MCF 10A (cell line): ENCODE data around the gene DPH1. TPM values are rescaled to one million over a fixed set of nuclear protein-coding genes. Genes with fewer than 3 reads are reported as not detected.

Experiments
- BruUV-seq: library from RNA; stranded (reverse); fragments of 400-500 nt; replicated peaks from 2 replicates; lab custom pipeline; 2021; lab: Mats Ljungman, UMichigan
- CTCF ChIA-PET: fragments of 300-600 bp; sonication (Branson Sonifier 250); formaldehyde crosslinking; extraction: SDS; loops from one replicate; lab custom pipeline; 2021; ENCODE audit warnings: antibody characterized with exemption, inconsistent platforms; lab: Yijun Ruan, JAX
- POLR2A ChIA-PET: fragments of 300-600, 350-650 bp; sonication (Branson Sonifier 250); formaldehyde crosslinking; extraction: SDS; loops from one replicate; lab custom pipeline; 2020; ENCODE audit warnings: antibody characterized with exemption, inconsistent platforms; lab: Yijun Ruan, JAX
- DNase-seq: peaks from one replicate; pipeline ENCODE4 v3.0.0-alpha.2; 2018; ENCODE audit not compliant: unreplicated experiment
- H3K27ac Mint-ChIP-seq: one replicate; pipeline ENCODE4 v1.8.0; 2022; ENCODE audit warnings: mild to moderate bottlenecking, low read depth, mixed read lengths; ENCODE audit not compliant: unreplicated experiment
- H3K27me3 Mint-ChIP-seq: one replicate; pipeline ENCODE4 v1.8.0; 2022; ENCODE audit warnings: mixed read lengths; ENCODE audit not compliant: insufficient read depth, unreplicated experiment
- H3K36me3 Mint-ChIP-seq: one replicate; pipeline ENCODE4 v1.8.0; 2022; ENCODE audit warnings: mild to moderate bottlenecking, moderate library complexity, mixed read lengths; ENCODE audit not compliant: insufficient read depth, unreplicated experiment
- H3K4me1 Mint-ChIP-seq: one replicate; pipeline ENCODE4 v1.8.0; 2022; ENCODE audit warnings: mixed read lengths; ENCODE audit not compliant: insufficient read depth, unreplicated experiment
- H3K4me3 Mint-ChIP-seq: one replicate; pipeline ENCODE4 v1.8.0; 2022; ENCODE audit warnings: mild to moderate bottlenecking, moderate library complexity, mixed read lengths; ENCODE audit not compliant: unreplicated experiment
- H3K9me3 Mint-ChIP-seq: one replicate; pipeline ENCODE4 v1.8.0; 2022; ENCODE audit warnings: mixed read lengths; ENCODE audit not compliant: unreplicated experiment
- intact Hi-C: fragments of 100-400 bp; cut with micrococcal nuclease; formaldehyde crosslinking; loops from 2 replicates; pipeline ENCODE4 v1.14.1; 2022
- microRNA-seq: library from miRNA; unstranded; fragments of <30 nt; microRNA quantifications from one replicate; pipeline ENCODE4 v1.2.0, GENCODE V29; 2022
- total RNA-seq: library from RNA; stranded (reverse); gene quantifications from 2 replicates; pipeline ENCODE4 v1.2.3, GENCODE V29; 2022
- TF ChIP-seq, protein P1 (sequence below): fragments of 200-600 bp; IDR thresholded peaks from one replicate; pipeline ENCODE4 v1.8.0; 2022; ENCODE audit warnings: antibody characterized with exemption, mild to moderate bottlenecking; ENCODE audit not compliant: unreplicated experiment

The DPH1 gene
- total RNA-seq, 1 experiment from 2014 or later, result 45.2 TPM

- peaks cover 12% of the 10 kb centered on the region for H3K36me3 Mint-ChIP-seq
- peaks cover 6% of the 10 kb centered on the region for H3K4me1 Mint-ChIP-seq
- no peaks in the 10 kb centered on the region for H3K9me3 Mint-ChIP-seq
- ChIA-PET CTCF (interaction anchor here (0.7 to 1.9 kb wide), 2 partner anchors 45 to 152 kb away, joined by 4 to 6 read pairs; no protein-coding TSS in a partner anchor), POLR2A (interaction anchor here (0.9 to 1.3 kb wide), 3 partner anchors 8 to 17 kb away, joined by 3 to 5 read pairs (median 5); no protein-coding TSS in a partner anchor)
- H3K4me3 Mint-ChIP-seq, result no peak overlapping the region
- no TSS peak for BruUV-seq
- DNase-seq, result no peak
- TF ChIP-seq, protein P1, sequence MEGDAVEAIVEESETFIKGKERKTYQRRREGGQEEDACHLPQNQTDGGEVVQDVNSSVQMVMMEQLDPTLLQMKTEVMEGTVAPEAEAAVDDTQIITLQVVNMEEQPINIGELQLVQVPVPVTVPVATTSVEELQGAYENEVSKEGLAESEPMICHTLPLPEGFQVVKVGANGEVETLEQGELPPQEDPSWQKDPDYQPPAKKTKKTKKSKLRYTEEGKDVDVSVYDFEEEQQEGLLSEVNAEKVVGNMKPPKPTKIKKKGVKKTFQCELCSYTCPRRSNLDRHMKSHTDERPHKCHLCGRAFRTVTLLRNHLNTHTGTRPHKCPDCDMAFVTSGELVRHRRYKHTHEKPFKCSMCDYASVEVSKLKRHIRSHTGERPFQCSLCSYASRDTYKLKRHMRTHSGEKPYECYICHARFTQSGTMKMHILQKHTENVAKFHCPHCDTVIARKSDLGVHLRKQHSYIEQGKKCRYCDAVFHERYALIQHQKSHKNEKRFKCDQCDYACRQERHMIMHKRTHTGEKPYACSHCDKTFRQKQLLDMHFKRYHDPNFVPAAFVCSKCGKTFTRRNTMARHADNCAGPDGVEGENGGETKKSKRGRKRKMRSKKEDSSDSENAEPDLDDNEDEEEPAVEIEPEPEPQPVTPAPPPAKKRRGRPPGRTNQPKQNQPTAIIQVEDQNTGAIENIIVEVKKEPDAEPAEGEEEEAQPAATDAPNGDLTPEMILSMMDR, result no peak
- H3K27ac Mint-ChIP-seq, result no peak overlapping the region
- intact Hi-C loops, result no loop called here
- no peaks in the 10 kb centered on the region for H3K27me3 Mint-ChIP-seq
Measured at GRCh38 chr17:2093349-2093748, 63.4 kb downstream of the DPH1 start.

Small RNA genes within 50 kb of the gene (microRNA-seq; reads per million reads assigned to microRNA genes)
- 651 reads per million, percentile 83 among the genes with 10 or more reads in this experiment for gene MIR132
- gene MIR212, result 10.3 reads per million, percentile 49 among the genes with 10 or more reads in this experiment

Other genes with a start within 250 kb of the DPH1 start
- gene SMYD4, start 200.3 kb upstream of the DPH1 start, total RNA-seq, result 8.3 and 13.6 TPM in 2 replicates
- 60.3 and 62.7 TPM in 2 replicates for gene RPA1, start 200.1 kb upstream of the DPH1 start, total RNA-seq
- 2.9 and 3.6 TPM in 2 replicates for gene RTN4RL1, start 4.8 kb upstream of the DPH1 start, total RNA-seq
- 28.8 and 33.5 TPM in 2 replicates for gene OVCA2, start 11.9 kb downstream of the DPH1 start, total RNA-seq
- 0.59 and 1.0 TPM in 2 replicates for gene HIC1, start 24.9 kb downstream of the DPH1 start, total RNA-seq